ENCODE measurements around the gene RPL7A. TPM values are rescaled to one million over a fixed set of nuclear protein-coding genes. Genes with fewer than 3 reads are reported as not detected.
"Not testable (repeated sequence)": the region's sequence is repeated elsewhere in the genome, so short reads cannot be mapped to it uniquely, and the experiment has no call there.

The RPL7A gene
- total RNA-seq, 2 experiments from 2014 or later = 3,340 to 3,454 TPM

- H3K4me3 Mint-ChIP-seq = no peak overlapping the region
- POLR2A ChIA-PET = no interaction called here
Measured at GRCh38 chr9:133331641-133332380, 16.2 kb upstream of the RPL7A start.

DNA sequence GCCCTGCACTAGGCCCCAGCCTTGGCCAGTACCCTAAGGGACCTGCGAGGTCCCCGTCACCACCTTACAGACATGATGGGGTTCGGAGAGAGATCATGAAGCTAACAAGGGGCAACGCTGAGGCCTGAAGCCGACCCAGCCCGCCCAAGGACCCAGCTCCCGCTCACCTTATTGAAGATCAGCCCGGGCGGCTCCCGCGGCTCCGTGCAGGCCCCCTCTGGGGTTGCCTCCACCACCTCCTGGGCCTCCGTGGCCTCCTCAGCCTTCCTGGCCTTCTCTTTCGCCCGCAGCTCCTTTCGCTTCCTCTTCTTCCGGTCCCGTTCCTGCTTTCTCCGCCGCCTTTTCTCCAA, 15.7 kb upstream of the RPL7A start:
- no peak overlapping the region for H3K4me3 Mint-ChIP-seq
- intact Hi-C loops (cut with micrococcal nuclease) = no loop called here
- H3K4me1 Mint-ChIP-seq (ENCODE audit: low read depth) = peaks cover 27% of the 10 kb centered on the region
- CTCF ChIA-PET = interaction anchor here (1.3 kb wide), 1 partner anchor 146 kb away, joined by 7 read pairs; no protein-coding TSS in a partner anchor
- no peak for DNase-seq
- no peaks in the 10 kb centered on the region for H3K9me3 Mint-ChIP-seq
- no peak overlapping the region for H3K27ac Mint-ChIP-seq
- no peaks in the 10 kb centered on the region for H3K27me3 Mint-ChIP-seq
- POLR2A ChIA-PET = no interaction called here
- H3K36me3 Mint-ChIP-seq = peaks cover 38% of the 10 kb centered on the region

More at GRCh38 chr9:133331641-133332380, 16.2 kb upstream of the RPL7A start:
- no peaks in the 10 kb centered on the region for H3K27me3 Mint-ChIP-seq
- H3K9me3 Mint-ChIP-seq = no peaks in the 10 kb centered on the region
- no peak overlapping the region for H3K27ac Mint-ChIP-seq
- DNase-seq = no peak
- peaks cover 38% of the 10 kb centered on the region for H3K36me3 Mint-ChIP-seq
- intact Hi-C loops (cut with micrococcal nuclease) = no loop called here
- H3K4me1 Mint-ChIP-seq (ENCODE audit: low read depth) = peaks cover 22% of the 10 kb centered on the region
- CTCF ChIA-PET = interaction anchor here (1.3 kb wide), 1 partner anchor 145 kb away, joined by 7 read pairs; no protein-coding TSS in a partner anchor

DNA sequence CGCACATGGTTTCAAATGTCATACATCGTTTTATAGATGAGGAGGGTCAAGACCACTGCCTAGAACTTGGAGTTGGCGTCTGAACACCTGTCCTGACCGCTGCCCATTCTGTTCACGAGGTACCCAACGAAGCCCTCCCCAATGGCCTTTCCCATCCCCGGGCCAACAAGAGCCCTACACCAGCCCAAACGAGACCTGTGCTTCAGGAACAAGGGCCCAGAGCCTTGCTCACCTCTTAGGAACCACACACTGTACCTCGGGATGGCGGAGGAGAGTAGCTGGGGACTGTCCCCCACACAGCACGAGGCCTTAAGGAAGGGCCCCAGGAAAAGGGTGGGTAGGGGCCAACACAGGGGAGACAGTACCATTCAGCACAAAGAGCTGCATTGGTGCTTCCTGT, 15.0 kb upstream of the RPL7A start:
- no peaks in the 10 kb centered on the region for H3K9me3 Mint-ChIP-seq
- no peak overlapping the region for H3K27ac Mint-ChIP-seq
- H3K4me1 Mint-ChIP-seq (ENCODE audit: low read depth) = peaks cover 30% of the 10 kb centered on the region
- peaks cover 38% of the 10 kb centered on the region for H3K36me3 Mint-ChIP-seq
- intact Hi-C loops (cut with micrococcal nuclease) = no loop called here
- DNase-seq = no peak
- no peaks in the 10 kb centered on the region for H3K27me3 Mint-ChIP-seq
- ChIA-PET CTCF (interaction anchor here (0.9 to 1.1 kb wide), 2 partner anchors 14 to 37 kb away, joined by 3 read pairs; no protein-coding TSS in a partner anchor), POLR2A (no interaction called here)
- no peak overlapping the region for H3K4me3 Mint-ChIP-seq

DNA sequence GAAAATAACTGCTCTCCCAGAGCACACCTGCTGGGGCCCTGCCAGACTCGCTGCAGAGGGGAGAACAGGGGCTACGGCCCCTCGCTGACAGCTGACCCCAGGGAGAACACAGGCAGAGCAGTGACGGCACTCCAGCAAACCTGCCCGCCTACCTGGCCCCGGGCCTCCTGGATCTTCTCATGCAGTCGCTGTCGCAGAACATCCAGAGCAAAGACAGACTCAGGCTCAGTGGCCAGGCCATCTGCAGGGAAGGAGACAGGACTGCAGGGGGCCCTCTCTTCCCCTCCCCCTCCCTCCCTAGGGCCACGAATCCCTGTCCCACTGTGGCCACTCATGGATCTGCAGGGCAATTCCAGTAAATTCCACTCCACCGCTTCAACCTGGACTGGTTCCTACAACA, 14.5 kb upstream of the RPL7A start:
- Mint-ChIP-seq H3K27me3 (no peaks in the 10 kb centered on the region), H3K27ac (no peak overlapping the region), H3K4me3 (no peak overlapping the region), H3K36me3 (peaks cover 38% of the 10 kb centered on the region), H3K4me1 (ENCODE audit: low read depth) (peaks cover 30% of the 10 kb centered on the region), H3K9me3 (no peaks in the 10 kb centered on the region)
- CTCF ChIA-PET = interaction anchor here (0.9 to 1.1 kb wide), 2 partner anchors 13 to 37 kb away, joined by 3 read pairs; no protein-coding TSS in a partner anchor
- POLR2A ChIA-PET = no interaction called here
- DNase-seq = no peak
- intact Hi-C loops (cut with micrococcal nuclease) = no loop called here

GRCh38 chr9:133334161-133334560, 13.9 kb upstream of the RPL7A start:
- Mint-ChIP-seq H3K9me3 (no peaks in the 10 kb centered on the region), H3K36me3 (peaks cover 42% of the 10 kb centered on the region), H3K27me3 (no peaks in the 10 kb centered on the region), H3K4me3 (peak overlapping the region; percentile 96), H3K27ac (peak overlapping the region; percentile 62), H3K4me1 (ENCODE audit: low read depth) (peaks cover 27% of the 10 kb centered on the region)
- intact Hi-C loops (cut with micrococcal nuclease) = no loop called here
- DNase-seq = no peak
- ChIA-PET CTCF (interaction anchor here (0.9 to 1.4 kb wide), 4 partner anchors 17 to 148 kb away, joined by 3 to 5 read pairs (median 4); no protein-coding TSS in a partner anchor), POLR2A (interaction anchor here (1.5 kb wide), 1 partner anchor 15 kb away, joined by 3 read pairs; no protein-coding TSS in a partner anchor)

DNA sequence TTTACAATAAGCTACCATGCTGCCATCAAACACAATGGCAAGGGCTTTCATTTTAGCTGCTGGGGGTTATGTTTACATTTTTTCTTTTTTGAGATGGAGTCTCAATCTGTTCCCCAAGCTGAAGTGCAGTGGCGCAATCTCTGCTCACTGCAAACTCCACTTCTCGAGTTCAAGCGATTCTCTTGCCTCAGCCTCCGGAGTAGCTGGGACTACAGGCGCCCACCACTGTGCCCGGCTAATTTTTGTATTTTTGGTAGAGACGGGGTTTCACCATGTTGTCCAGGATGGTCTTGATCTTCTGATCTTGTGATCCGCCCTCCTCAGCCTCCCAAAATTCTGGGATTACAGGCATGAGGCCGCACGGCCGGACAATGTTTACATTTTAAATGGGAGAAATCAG, 13.1 kb upstream of the RPL7A start:
- Mint-ChIP-seq H3K36me3 (peaks cover 43% of the 10 kb centered on the region), H3K4me1 (ENCODE audit: low read depth) (peaks cover 27% of the 10 kb centered on the region), H3K4me3 (peak overlapping the region; percentile 96), H3K27ac (peak overlapping the region; percentile 52)
- H3K9me3 Mint-ChIP-seq; H3K27me3 Mint-ChIP-seq; intact Hi-C loops (cut with micrococcal nuclease); DNase-seq: not testable (repeated sequence)
- POLR2A ChIA-PET = interaction anchor here (1.0 to 1.5 kb wide), 3 partner anchors 13 to 40 kb away, joined by 3 to 5 read pairs (median 3); partner anchors contain the start of genes MED22 and RPL7A
- CTCF ChIA-PET = interaction anchor here (0.9 to 1.4 kb wide), 4 partner anchors 17 to 149 kb away, joined by 3 to 5 read pairs (median 4); no protein-coding TSS in a partner anchor

DNA sequence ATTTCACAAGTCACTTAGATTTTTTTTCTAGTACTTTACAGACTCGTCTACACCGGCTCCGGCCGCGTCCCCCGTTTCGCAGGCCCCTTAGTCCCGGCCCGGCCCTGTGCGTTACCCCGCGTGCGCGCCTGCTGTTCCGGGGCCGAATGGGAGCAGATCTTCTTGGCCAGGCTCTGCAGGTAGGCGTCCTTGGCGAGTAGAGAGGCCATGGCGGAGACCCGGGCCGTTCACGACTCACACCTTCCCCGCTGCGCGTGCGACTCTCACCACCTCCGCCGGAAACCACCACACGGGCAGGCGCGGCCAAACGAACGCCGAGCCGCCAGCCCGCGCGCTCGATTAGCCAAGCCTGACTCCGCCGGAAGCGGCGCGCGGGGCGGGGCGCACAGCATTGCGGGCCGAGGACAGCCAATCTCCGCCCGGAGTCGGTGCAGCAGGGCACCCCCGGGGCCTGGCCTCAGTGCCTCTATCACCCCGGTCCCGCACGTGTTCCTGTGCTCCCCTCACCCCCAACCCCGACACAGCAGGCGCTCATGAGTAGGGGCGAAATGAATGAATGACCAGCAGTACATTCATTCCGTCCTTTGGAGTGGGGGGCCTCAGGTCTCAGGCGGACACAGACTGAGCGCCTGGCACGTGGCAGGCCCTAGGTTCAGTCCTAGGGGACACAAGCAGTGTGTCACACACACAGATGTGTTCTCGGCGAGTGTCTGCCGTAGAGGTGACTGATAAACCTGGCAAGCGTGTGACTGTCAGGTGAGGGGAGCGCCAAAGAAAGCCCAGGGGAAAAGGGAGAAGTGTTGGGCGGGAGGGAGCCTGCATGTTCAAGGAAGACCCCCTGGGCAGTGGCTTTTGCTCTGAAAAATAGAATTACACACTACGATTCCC, 11.8 kb upstream of the RPL7A start, which contains the start of gene SURF6:
Gene SURF6, minus strand, starts transcription at position 265 of the 888 bp plus-strand sequence. Its CDS starts 56 bp downstream, at position 209.
- DNase-seq = peak; percentile 96
- H3K36me3 Mint-ChIP-seq = peaks cover 47% of the 10 kb centered on the region
- H3K9me3 Mint-ChIP-seq = no peaks in the 10 kb centered on the region
- H3K4me3 Mint-ChIP-seq = peak within 1 kb of the TSS; percentile 96
- intact Hi-C loops (cut with micrococcal nuclease) = loop anchor here (1.0 kb wide), 3 partner anchors 12 to 40 kb away; partner anchors contain the start of genes MED22, RPL7A, STKLD1 and SURF4
- POLR2A ChIA-PET = interaction anchor here (1.0 to 1.4 kb wide), 3 partner anchors 11 to 39 kb away, joined by 3 to 5 read pairs (median 4); partner anchors contain the start of genes MED22 and RPL7A
- CTCF ChIA-PET = no interaction called here
- H3K27ac Mint-ChIP-seq = peak within 1 kb of the TSS; percentile 91
- peaks cover 35% of the 10 kb centered on the region for H3K4me1 Mint-ChIP-seq (ENCODE audit: low read depth)
- H3K27me3 Mint-ChIP-seq = no peaks in the 10 kb centered on the region

GRCh38 chr9:133339641-133340040, 8.4 kb upstream of the RPL7A start:
- CTCF ChIA-PET = interaction anchor here (0.9 to 1.4 kb wide), 5 partner anchors 10 to 318 kb away, joined by 3 to 5 read pairs (median 4); no protein-coding TSS in a partner anchor
- H3K9me3 Mint-ChIP-seq = no peaks in the 10 kb centered on the region
- no peak for DNase-seq
- H3K4me1 Mint-ChIP-seq (ENCODE audit: low read depth) = peaks cover 25% of the 10 kb centered on the region
- H3K27me3 Mint-ChIP-seq = no peaks in the 10 kb centered on the region
- peaks cover 29% of the 10 kb centered on the region for H3K36me3 Mint-ChIP-seq
- no peak overlapping the region for H3K27ac Mint-ChIP-seq
- intact Hi-C loops (cut with micrococcal nuclease) = no loop called here
- POLR2A ChIA-PET = interaction anchor here (0.6 to 1.6 kb wide), 3 partner anchors 8 to 14 kb away, joined by 3 to 4 read pairs (median 3); partner anchors contain the start of genes MED22 and RPL7A
- H3K4me3 Mint-ChIP-seq = no peak overlapping the region

- Mint-ChIP-seq H3K4me1 (ENCODE audit: low read depth) (peaks cover 23% of the 10 kb centered on the region), H3K27me3 (no peaks in the 10 kb centered on the region), H3K9me3 (no peaks in the 10 kb centered on the region), H3K36me3 (peaks cover 25% of the 10 kb centered on the region), H3K27ac (peak overlapping the region; percentile 21), H3K4me3 (no peak overlapping the region)
- ChIA-PET POLR2A (interaction anchor here (0.8 to 1.6 kb wide), 2 partner anchors 11 to 13 kb away, joined by 3 to 4 read pairs; no protein-coding TSS in a partner anchor), CTCF (interaction anchor here (1.4 kb wide), 2 partner anchors 11 to 31 kb away, joined by 4 to 5 read pairs; no protein-coding TSS in a partner anchor)
- intact Hi-C loops (cut with micrococcal nuclease) = no loop called here
- no peak for DNase-seq
Measured at GRCh38 chr9:133340256-133340655, 7.8 kb upstream of the RPL7A start.

GRCh38 chr9:133340916-133341315, 7.1 kb upstream of the RPL7A start:
- no peaks in the 10 kb centered on the region for H3K27me3 Mint-ChIP-seq
- peaks cover 21% of the 10 kb centered on the region for H3K4me1 Mint-ChIP-seq (ENCODE audit: low read depth)
- POLR2A ChIA-PET = no interaction called here
- peaks cover 22% of the 10 kb centered on the region for H3K36me3 Mint-ChIP-seq
- CTCF ChIA-PET = interaction anchor here (1.1 to 1.9 kb wide), 3 partner anchors 10 to 73 kb away, joined by 3 to 8 read pairs (median 3); no protein-coding TSS in a partner anchor
- no peak overlapping the region for H3K4me3 Mint-ChIP-seq
- DNase-seq = no peak
- no peaks in the 10 kb centered on the region for H3K9me3 Mint-ChIP-seq
- no peak overlapping the region for H3K27ac Mint-ChIP-seq
- intact Hi-C loops (cut with micrococcal nuclease) = no loop called here

- peaks cover 25% of the 10 kb centered on the region for H3K4me1 Mint-ChIP-seq (ENCODE audit: low read depth)
- intact Hi-C loops (cut with micrococcal nuclease) = no loop called here
- POLR2A ChIA-PET = no interaction called here
- no peaks in the 10 kb centered on the region for H3K9me3 Mint-ChIP-seq
- H3K36me3 Mint-ChIP-seq = peaks cover 24% of the 10 kb centered on the region
- DNase-seq = no peak
- CTCF ChIA-PET = interaction anchor here (1.0 to 1.9 kb wide), 5 partner anchors 9 to 72 kb away, joined by 3 to 8 read pairs (median 3); no protein-coding TSS in a partner anchor
- no peaks in the 10 kb centered on the region for H3K27me3 Mint-ChIP-seq
- no peak overlapping the region for H3K27ac Mint-ChIP-seq
- no peak overlapping the region for H3K4me3 Mint-ChIP-seq
Measured at GRCh38 chr9:133341369-133342068, 6.5 kb upstream of the RPL7A start.

All from activated CD4-positive, alpha-beta memory T cell treated with anti-CD3 and anti-CD28 coated beads for 36 hours (primary cell).